HAP-1 (cell line): ENCODE results near the gene CIRBP.

Experiments used
- DNase-seq, 2 experiments: peaks; one replicate each; pipeline ENCODE4 v3.0.0-alpha.2; 2016 to 2020; ENCODE audit warnings: low spot score in 2 of 2
- H3K27me3 ChIP-seq: fragments of 250-450 bp; sonication (Bioruptor Pico); 2 replicates; pipeline ENCODE4 v1.5.1; 2020; ENCODE audit warnings: low read depth, mild to moderate bottlenecking, moderate library complexity
- H3K36me3 ChIP-seq: fragments of 250-450 bp; sonication (Bioruptor Pico); replicated peaks from 2 replicates; pipeline ENCODE4 v1.5.1; 2020; ENCODE audit warnings: mild to moderate bottlenecking
- H3K4me1 ChIP-seq: fragments of 250-450 bp; sonication (Bioruptor Pico); 2 replicates; pipeline ENCODE4 v1.5.1; 2020; ENCODE audit warnings: mild to moderate bottlenecking
- H3K4me3 ChIP-seq: fragments of 250-450 bp; sonication (Bioruptor Pico); 2 replicates; pipeline ENCODE4 v1.5.1; 2020; ENCODE audit warnings: mild to moderate bottlenecking, moderate library complexity
- H3K9me3 ChIP-seq: fragments of 250-450 bp; sonication (Bioruptor Pico); 2 replicates; pipeline ENCODE4 v1.5.1; 2020; ENCODE audit warnings: mild to moderate bottlenecking, moderate library complexity
- in situ Hi-C: fragments of 300-500 bp; cut with MboI; formaldehyde crosslinking; loops from 3 replicates; pipeline ENCODE4 v1.14.3; 2020; ENCODE audit warnings: low sequenced_read_pairs, inconsistent platforms, mixed read lengths

CIRBP gene

DNA sequence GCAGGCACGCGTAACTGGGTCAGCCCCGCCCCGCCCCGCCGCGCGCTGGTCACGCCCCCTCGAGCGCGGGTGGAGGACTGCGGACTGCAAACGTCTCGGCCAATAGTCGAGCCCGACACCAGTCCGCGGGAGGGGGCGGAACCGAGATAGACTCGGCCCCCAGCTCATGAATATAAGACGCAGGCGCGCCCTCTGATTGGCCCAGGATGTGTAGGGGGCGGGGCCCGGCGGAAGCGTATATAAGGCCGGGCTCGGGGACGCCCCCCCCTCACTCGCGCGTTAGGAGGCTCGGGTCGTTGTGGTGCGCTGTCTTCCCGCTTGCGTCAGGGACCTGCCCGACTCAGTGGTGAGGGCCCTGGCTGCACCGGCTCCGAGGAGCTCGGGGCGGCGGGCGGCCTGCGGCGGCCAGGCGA lies at the start of gene CIRBP:
CIRBP (plus strand) TSS at position 268 of the 413 bp plus-strand sequence. CDS start 1,602 bp downstream, outside the sequence.
- peak; percentile 98 to 99 for DNase-seq
- Histone ChIP-seq H3K27me3 (no peaks in the 10 kb centered on the region), H3K4me1 (peaks cover 35% of the 10 kb centered on the region), H3K36me3 (peaks cover 55% of the 10 kb centered on the region), H3K4me3 (peak within 1 kb of the TSS; percentile 64), H3K9me3 (no peaks in the 10 kb centered on the region)
- in situ Hi-C loops = no loop called here

DNA sequence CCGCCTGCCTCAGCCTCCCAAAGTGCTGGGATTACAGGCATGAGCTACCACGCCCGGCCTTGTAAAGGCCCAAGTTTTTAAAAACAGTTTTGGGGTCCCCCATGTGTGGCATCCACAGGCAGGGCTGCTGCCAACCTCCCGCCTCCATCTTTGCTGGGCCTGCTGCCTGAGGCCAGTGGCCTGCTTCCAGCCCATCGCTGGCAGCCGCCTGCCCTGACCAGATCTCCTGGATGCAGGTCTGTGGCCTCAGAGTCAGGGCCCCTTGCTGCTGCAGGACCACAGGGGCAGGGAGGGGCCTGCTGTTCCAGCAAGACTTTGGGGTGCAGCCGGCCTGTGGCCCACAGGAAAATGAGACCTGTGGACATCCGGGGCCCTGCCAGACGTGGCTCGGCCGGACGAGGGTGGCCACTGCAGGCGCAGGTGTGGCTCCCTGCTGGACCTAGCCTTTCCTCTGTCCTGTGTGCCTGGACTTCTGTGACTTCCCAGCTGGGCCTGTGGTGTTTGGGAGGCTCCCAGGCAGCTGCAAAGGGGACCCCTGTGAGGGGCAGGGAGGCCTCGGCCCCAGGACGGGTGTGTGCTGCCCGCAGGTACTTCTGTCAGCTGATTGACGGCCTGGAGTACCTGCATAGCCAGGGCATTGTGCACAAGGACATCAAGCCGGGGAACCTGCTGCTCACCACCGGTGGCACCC lies 49.2 kb upstream of the CIRBP start:
- in situ Hi-C loops = no loop called here
- DNase-seq = no peak
- Histone ChIP-seq H3K36me3 (peaks cover 50% of the 10 kb centered on the region), H3K9me3 (no peaks in the 10 kb centered on the region), H3K4me1 (no peaks in the 10 kb centered on the region), H3K4me3 (no peak overlapping the region), H3K27me3 (no peaks in the 10 kb centered on the region)

DNA sequence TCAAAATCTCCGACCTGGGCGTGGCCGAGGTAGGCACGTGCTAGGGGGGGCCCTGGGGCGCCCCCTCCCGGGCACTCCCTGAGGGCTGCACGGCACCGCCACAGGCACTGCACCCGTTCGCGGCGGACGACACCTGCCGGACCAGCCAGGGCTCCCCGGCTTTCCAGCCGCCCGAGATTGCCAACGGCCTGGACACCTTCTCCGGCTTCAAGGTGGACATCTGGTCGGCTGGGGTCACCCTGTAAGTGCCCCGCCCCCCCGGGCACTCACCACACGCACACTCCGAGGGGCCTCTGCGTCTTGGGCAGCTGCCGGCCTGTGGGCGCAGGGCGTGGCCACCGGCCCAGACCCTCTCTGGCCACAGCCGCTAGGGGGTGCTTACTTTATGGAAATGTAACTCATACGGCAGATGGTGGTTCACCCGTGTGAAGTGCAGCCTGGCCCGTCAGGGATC lies 48.6 kb upstream of the CIRBP start:
- no peaks in the 10 kb centered on the region for H3K9me3 ChIP-seq
- in situ Hi-C loops = no loop called here

DNA sequence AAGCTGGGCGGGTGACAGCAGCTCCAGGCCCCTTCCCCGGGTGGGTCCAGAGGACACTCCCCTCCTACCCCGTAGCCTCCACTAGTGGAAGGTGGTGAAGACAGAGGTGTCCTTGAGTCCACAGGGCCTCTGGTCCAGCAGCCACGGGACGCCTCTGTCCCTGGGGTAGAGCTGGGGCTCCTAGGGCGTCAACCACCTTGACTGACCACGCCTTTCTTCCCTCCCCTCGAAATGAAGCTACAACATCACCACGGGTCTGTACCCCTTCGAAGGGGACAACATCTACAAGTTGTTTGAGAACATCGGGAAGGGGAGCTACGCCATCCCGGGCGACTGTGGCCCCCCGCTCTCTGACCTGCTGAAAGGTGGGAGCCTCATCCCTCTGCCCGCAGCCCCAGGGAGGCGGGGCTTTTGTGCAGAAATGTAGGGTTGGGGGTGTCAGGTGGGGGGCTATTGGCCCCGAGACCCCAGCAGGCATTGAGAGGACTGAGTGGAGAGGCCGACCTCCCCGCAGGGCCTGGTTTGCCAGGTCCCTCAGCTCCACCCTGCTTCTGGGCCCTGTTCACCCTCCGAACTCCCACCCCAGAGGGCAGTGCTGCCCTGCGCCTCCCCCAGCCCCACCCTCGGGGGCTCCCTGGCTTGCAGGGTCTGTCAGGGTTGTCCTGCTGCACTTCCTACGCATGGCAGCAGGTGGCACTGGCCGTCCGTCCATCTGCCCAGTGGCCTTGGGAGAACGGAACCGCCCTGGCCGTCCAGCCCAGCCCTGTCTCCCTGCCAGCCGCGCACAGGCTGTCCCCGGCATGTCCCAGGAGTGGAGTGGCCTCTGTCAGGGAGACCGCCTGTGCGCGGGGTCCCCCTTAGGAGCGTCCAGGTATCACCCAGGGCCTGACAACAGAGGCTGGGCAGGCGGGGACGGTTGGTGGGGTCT lies 47.9 kb upstream of the CIRBP start:
- Histone ChIP-seq H3K4me3 (no peak overlapping the region), H3K36me3 (peaks cover 60% of the 10 kb centered on the region), H3K27me3 (no peaks in the 10 kb centered on the region), H3K9me3 (no peaks in the 10 kb centered on the region), H3K4me1 (no peaks in the 10 kb centered on the region)
- DNase-seq = peak in 1 of 2 experiments; percentile 59
- in situ Hi-C loops = no loop called here

More for the DNA sequence above, 48.6 kb upstream of the CIRBP start:
- Histone ChIP-seq H3K4me1 (no peaks in the 10 kb centered on the region), H3K27me3 (no peaks in the 10 kb centered on the region), H3K36me3 (peaks cover 52% of the 10 kb centered on the region), H3K4me3 (no peak overlapping the region)
- DNase-seq = no peak

DNA sequence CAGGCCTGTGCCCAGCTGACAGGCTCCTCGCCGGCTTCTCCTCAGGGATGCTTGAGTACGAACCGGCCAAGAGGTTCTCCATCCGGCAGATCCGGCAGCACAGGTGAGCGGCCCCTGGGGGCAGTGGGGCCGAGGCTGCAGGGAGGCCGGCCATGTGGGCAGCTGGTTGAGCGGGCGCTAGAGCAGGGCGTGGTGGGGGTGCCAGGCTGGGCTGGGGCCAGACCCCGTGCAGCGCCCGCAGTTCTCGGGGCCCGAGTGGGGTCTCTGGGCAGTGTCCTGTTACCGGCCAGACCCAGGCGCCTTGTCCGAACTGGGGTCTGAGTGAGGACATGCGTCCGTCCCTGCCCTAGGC lies 47.3 kb upstream of the CIRBP start:
- peaks cover 66% of the 10 kb centered on the region for H3K36me3 ChIP-seq

DNA sequence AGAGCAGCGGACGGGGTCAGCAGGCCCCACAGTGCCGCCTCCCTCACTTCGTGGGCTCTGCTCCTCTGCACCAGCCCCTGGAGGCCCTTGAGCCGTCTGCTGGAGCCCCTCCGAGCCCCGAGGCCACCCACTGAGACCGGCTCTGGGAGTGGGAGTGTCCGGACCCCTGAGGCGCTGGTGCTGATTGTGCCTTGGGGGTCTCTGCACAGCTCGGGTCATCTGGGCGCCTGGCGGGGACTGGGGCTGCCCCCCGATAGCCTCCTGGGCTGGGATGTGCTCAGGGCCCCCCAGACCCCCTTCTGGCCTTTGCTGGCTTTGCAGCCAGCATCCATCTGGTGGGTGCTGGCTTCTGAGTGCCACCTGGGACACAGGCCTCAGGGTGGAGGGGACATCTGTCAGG lies 46.7 kb upstream of the CIRBP start:
- H3K4me1 ChIP-seq = no peaks in the 10 kb centered on the region
- DNase-seq = no peak
- in situ Hi-C loops = no loop called here

More for the DNA sequence above, 47.3 kb upstream of the CIRBP start:
- DNase-seq = no peak
- no peaks in the 10 kb centered on the region for H3K4me1 ChIP-seq
- no peaks in the 10 kb centered on the region for H3K27me3 ChIP-seq
- in situ Hi-C loops = no loop called here
- H3K4me3 ChIP-seq = no peak overlapping the region
- H3K9me3 ChIP-seq = no peaks in the 10 kb centered on the region

DNA sequence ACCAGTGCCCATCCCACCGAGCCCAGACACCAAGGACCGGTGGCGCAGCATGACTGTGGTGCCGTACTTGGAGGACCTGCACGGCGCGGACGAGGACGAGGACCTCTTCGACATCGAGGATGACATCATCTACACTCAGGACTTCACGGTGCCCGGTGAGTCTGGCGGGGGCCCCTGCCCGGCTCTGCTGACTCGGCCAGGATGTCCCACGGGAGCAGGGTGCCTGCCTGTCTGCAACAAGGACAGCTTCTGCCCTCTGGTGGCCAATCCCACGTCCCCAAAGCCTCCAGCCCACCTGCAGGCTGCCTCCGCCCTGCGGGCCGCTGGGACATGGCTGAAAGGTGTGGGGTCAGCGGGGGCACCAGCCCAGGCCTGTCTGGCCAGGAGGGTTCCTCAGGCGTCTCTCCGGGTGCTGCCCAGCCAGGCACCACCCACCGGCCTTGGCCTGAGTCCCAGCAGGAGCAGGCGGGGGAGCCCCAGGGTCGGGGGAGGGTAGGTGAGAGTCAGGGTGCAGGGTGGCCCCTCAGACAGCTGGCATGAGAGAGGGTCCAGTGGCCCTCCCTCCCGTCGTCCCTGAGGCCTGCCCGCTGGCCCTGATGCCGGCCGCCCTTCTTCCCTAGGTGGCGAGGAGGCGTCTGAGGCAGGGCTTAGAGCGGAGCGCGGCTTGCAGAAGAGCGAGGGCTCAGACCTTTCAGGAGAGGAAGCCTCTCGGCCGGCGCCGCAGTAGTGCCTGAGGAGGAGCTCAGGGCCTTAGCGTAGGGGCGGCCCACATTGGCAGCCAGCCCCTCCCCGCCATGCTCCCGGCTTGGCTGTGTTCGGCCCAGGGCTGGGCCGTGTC lies 45.9 kb upstream of the CIRBP start:
- no peaks in the 10 kb centered on the region for H3K27me3 ChIP-seq
- H3K36me3 ChIP-seq = peaks cover 79% of the 10 kb centered on the region
- peak in 1 of 2 experiments; percentile 78 for DNase-seq
- no peaks in the 10 kb centered on the region for H3K4me1 ChIP-seq
- no peaks in the 10 kb centered on the region for H3K9me3 ChIP-seq
- no peak overlapping the region for H3K4me3 ChIP-seq
- in situ Hi-C loops = no loop called here

More for the DNA sequence above, 46.7 kb upstream of the CIRBP start:
- peaks cover 71% of the 10 kb centered on the region for H3K36me3 ChIP-seq
- no peaks in the 10 kb centered on the region for H3K9me3 ChIP-seq
- H3K27me3 ChIP-seq = no peaks in the 10 kb centered on the region
- no peak overlapping the region for H3K4me3 ChIP-seq

DNA sequence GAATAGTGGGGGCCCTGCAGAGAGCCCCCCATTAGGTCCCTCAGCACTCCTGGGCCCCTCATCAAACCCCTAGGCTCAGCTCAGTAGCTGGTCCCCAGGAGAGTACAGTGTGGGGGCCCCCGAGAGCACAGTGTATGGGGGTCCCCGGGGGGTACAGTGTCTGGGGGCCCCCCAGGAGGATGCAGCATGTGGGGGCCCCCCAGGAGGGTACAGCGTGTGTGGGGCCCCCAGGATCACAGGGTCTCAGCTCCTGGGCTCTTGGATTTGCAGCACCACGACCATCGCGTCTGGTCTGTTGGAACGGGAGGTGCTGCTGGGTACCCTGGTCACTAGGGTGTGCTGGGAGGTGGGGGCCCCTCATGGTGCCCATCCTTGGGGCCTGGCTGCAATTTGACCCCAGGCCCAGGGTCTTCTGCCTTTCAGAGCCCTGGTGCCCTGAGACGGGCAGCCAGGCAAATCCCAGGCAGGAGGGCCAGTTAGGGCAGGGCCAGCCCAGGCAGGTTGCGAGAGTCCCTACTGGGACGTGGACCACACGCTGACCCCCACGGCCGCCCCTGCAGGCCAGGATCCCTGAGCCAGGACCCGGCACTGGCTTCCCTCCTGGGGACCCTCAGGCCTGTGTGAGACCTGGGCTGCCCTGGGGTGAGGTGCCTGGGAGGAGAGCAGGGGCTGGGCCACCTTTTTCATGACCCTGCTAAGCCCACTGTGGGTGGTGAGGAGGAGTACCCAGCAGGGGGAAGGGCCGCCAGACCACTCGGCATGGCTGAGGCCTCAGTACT lies 44.9 kb upstream of the CIRBP start:
- Histone ChIP-seq H3K27me3 (no peaks in the 10 kb centered on the region), H3K36me3 (peaks cover 74% of the 10 kb centered on the region), H3K4me1 (no peaks in the 10 kb centered on the region), H3K9me3 (no peaks in the 10 kb centered on the region), H3K4me3 (no peak overlapping the region)
- no peak for DNase-seq
- in situ Hi-C loops = no loop called here

DNA sequence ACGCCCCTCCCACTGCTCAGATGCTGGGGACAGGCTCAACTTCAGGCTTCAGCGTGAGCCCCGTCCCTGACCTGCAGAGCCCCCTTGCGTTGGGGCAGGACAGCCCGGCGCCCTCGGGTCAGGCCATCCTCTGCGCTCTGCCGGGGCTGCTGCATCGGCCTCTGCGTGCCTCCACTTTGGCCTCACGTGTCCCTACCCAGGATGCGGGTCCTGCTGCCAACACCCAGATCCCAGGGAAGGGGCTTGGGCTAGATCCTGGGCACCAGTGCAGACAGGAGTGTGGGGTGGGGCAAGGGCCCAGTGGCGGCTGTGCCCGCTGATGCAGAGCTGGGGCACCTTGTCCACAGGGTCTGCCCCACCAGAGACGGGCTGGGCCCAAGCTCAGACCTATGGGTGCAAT lies 44.3 kb upstream of the CIRBP start:
- Histone ChIP-seq H3K36me3 (peaks cover 72% of the 10 kb centered on the region), H3K27me3 (no peaks in the 10 kb centered on the region), H3K9me3 (no peaks in the 10 kb centered on the region), H3K4me1 (no peaks in the 10 kb centered on the region), H3K4me3 (no peak overlapping the region)
- in situ Hi-C loops = no loop called here
- DNase-seq = no peak

DNA sequence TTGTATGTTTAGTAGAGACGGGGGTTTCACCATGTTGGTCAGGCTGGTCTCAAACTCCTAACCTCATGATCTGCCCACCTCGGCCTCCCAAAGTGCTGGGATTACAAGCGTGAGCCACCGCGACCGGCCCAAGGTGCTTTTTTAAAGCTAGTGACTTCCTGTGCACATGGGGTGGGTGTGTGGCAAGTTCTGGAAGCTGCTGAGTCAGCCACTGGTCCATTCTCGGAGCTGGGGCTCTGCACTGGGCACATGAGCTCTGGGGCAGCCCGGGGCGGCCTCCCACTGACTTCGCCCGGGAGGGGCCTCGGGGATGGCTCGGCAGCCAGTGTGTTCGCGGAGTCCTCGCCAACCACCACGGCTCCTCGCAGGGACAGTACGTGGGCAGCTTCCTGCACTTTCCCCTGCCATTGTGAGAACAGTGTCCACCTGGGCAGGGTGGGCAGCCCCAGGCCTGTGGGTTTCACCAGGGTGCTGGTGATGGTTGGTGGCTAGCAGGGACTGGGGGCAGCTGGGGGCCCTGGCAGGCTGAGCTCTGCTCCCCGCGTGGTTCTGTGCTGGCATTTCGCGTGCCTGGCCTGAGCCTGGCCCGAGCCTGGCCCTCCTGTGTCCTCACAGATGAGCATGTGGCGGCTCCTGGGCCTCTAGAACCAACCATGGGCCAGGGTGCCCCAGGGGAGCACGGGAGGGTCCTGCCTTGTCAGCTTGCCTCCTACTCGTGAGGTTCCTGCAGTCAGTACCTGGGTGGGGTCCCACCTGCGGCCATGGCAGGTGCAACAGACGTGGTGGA lies 43.5 kb upstream of the CIRBP start:
- Histone ChIP-seq H3K4me1 (no peaks in the 10 kb centered on the region), H3K4me3 (no peak overlapping the region), H3K36me3 (peaks cover 66% of the 10 kb centered on the region), H3K27me3 (no peaks in the 10 kb centered on the region), H3K9me3 (no peaks in the 10 kb centered on the region)
- in situ Hi-C loops = no loop called here
- DNase-seq = no peak

DNA sequence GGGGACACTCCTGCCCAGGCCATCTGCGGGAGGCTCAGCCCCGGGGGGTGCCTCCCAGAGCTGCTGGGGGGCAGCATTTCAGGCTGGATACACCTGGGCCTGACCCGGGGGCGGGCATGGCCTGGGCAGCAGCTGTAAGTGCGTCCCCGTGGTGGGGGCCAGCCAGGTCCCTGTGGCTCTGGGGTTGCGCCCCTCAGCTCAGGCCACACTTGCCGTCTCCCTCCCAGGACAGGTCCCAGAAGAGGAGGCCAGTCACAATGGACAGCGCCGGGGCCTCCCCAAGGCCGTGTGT lies 43.0 kb upstream of the CIRBP start:
- Histone ChIP-seq H3K4me1 (no peaks in the 10 kb centered on the region), H3K36me3 (peaks cover 65% of the 10 kb centered on the region), H3K27me3 (no peaks in the 10 kb centered on the region), H3K4me3 (no peak overlapping the region), H3K9me3 (no peaks in the 10 kb centered on the region)
- in situ Hi-C loops = no loop called here
- no peak for DNase-seq

DNA sequence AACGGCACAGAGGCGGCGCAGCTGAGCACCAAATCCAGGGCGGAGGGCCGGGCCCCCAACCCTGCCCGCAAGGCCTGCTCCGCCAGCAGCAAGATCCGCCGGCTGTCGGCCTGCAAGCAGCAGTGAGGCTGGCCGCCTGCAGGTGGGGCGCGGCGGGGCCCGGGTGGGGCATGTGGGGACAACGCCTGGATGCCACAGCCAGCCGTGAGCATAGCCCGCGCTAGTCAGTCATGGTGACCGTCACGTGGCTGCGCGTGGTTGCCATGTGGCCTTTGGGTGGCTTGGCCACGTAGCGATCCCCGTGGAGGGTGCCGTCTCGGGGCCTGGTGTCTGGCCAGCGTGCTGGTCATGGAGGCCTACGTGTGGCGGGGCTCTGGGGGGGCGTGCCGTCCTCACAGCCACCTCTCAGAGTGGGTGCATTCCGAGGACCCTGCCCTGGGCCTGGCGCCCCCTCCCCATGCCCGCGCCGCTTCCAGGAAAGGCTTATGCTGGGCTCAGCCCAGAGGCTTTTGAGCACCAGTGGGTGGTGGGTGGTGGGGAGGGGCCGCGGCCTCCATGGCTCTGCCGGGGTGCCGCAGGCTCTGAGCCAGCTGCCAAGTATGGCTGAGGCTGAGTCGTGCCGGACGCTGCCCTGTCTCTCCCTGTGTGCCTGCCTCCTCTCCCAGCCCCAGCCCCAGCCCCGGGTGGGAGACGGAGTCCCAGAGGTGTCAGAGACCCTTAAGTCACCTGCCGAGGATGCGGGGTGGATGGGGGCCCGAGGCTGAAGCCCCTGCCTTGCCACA lies 42.4 kb upstream of the CIRBP start:
- Histone ChIP-seq H3K27me3 (no peaks in the 10 kb centered on the region), H3K9me3 (no peaks in the 10 kb centered on the region), H3K4me1 (no peaks in the 10 kb centered on the region), H3K4me3 (no peak overlapping the region), H3K36me3 (peaks cover 62% of the 10 kb centered on the region)
- in situ Hi-C loops = no loop called here
- no peak for DNase-seq
